ENCODE data around the gene AGBL2.

The AGBL2 gene

GRCh38 chr11:47620836-47621378 is 94.3 kb downstream of the AGBL2 start:
- DNase-seq: no peak

GRCh38 chr11:47617417-47617809 is 97.8 kb downstream of the AGBL2 start:
- DNase-seq: peak; percentile 71

- DNase-seq: peak; percentile 62
Observed at GRCh38 chr11:47616726-47617416, 98.3 kb downstream of the AGBL2 start.

GRCh38 chr11:47615249-47615648 is 99.9 kb downstream of the AGBL2 start:
- DNase-seq: no peak

GRCh38 chr11:47611348-47611794 is 103.8 kb downstream of the AGBL2 start:
- DNase-seq: peak; percentile 76

GRCh38 chr11:47609675-47610074 is 105.5 kb downstream of the AGBL2 start:
- no peak for DNase-seq

Measured in RPMI8226 (cell line).